Pulmonary artery endothelial cell (primary cell): ENCODE data around the gene EEF1E1. TPM values are rescaled to one million over a fixed set of nuclear protein-coding genes. Genes with fewer than 3 reads are reported as not detected.
"Not testable (repeated sequence)": the region's sequence is repeated elsewhere in the genome, so short reads cannot be mapped to it uniquely, and the experiment has no call there.

Experiments
- DNase-seq: peaks from one replicate; pipeline ENCODE4 v3.0.0-alpha.2; 2011; ENCODE audit warnings: low read depth, low spot score
- total RNA-seq: library from RNA; depleted of rRNA; stranded (reverse); fragments of >200 nt; gene quantifications from 2 replicates; pipeline ENCODE4 v1.2.3, GENCODE V29; 2014

EEF1E1 gene
- total RNA-seq, 1 donor from 2014 or later = 76.2 TPM

DNA sequence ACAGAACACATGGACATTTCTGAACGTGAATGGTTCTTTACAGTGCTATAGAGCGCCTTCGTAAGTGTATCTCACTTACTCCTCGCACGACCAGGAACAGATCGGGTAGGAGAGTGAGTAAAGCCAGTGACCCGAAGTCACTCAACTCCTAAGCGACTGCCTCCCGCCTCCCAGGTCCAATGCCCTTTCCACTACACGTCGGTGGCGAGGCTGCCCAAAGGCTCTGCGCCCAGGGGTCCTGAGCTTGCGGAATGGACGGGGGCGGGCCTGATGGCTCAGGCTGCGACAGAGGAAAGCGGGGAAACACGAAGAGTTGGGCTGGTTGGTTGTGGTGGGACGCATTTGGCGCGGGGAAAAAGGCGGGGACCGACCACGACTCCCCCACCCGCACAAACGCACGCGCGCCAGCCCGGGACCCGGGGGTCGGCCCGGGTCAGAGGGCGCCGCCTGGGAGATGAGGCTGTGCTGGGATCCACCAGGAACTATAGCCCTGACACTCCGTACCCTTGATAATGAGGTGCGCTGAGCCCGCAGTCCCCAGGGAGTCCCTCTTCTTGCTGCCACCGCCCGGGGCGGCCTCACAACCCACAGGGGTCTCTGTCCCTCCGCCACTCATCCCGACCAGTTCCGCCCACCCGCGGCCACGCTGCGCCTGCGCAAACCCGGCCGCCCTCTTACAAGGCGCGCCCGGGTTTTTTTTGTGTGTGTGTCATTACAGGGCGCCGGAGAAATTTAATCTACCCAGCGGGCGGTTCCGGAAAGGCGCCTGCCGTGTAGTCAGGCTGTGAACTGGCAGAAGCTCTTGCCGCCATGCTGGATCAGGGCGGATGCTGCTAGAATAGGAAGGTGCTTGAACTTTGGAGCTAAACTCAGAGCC lies 38.3 kb downstream of the EEF1E1 start, which contains the start of gene BLOC1S5:
BLOC1S5 (minus strand) TSS at position 629 of the 877 bp plus-strand sequence; CDS start at position 616, 13 bp downstream.
- DNase-seq = peak; percentile 90

DNA sequence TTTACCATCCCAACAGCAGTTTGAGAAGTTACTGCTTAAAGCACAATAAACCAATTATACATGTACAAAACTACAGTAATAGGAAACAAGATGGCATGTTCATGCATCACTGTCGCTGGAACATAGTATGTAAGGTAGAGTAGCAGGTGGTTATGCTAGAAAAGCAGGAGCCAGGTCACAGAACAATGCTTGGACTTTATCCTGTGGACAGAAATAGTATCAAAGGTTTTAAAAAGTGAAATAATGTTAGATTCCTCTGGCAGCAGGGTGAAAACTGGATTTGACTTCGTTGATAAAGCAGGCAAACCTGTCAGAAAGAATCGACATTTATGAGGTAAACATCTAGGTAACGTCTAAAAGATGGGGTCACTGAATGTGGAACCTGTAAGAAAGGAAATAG lies 40.6 kb downstream of the EEF1E1 start:
- DNase-seq = no peak

DNA sequence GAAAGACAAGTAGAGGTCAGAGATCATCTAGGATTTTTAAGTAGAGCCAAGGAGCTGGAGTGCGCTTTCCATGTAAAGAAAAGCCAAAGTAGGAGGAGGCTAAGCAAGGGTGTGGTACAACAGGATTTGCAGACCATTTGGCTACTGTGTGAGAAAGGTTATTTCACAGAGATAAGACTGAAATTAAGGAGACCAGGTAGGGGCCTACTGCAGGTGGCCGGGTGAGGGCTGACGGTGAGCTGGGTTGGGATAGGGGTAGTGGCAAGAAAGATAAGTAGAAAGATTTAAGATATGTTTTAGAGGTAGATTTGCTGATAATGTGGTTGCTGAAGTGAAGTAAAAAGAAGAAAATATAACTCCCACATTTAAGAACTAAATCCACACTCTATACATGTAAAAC lies 42.0 kb downstream of the EEF1E1 start:
- no peak for DNase-seq

DNA sequence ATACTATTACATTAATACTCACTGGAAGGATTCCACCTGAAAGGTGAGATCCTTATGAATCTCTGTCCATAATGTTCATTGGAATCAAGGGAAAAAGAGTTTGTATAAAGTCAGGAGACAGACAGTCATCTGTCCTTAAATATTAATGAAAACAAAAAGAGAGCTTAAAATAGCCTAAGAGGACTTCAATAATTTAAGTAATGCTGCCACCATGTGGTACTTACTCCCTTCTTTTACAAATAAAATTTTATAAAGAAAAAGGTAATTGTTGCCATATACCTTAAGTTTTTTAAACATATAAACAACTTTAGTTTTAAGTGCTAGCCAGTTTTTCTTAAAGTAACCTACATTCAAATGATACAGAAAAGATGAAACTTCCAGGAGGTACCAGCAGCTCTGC lies 43.2 kb downstream of the EEF1E1 start:
- no peak for DNase-seq

DNA sequence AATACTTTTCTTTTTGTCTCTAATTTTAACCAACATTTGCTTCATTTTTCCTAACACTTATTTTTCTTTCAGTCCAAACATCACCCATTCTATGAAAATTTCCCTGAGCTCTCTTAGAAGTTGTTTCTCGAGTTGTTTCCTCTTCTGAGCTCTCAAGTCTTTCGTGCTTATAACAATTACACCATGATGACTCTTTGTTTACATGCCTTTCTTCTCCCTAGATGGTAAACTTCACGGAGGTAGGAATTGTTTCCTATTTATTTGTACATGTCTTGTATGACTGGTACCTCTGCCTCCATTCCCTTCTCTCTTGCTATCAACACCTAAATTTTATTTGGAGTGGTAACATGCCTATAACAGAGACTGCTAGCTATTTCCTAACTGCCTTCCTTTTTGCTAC lies 44.6 kb downstream of the EEF1E1 start:
- DNase-seq = no peak

DNA sequence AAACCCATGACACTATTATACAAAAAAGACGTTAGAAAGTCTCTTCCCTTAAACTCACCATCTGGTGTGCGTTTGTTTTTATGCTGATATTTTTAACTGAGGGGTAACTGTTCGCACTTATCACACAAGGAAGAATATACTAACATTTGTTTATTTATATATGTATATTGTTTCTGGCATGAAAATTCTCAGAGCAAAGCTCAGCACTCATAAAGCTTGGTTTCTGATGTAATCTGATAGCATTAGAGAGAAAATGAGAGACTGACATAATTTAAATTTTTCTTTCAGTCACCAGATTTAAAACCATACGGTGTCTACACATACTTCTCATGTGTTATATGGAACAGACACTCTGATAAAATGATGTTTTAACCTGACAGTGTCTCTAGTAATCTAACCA lies 45.1 kb downstream of the EEF1E1 start:
- DNase-seq = no peak

DNA sequence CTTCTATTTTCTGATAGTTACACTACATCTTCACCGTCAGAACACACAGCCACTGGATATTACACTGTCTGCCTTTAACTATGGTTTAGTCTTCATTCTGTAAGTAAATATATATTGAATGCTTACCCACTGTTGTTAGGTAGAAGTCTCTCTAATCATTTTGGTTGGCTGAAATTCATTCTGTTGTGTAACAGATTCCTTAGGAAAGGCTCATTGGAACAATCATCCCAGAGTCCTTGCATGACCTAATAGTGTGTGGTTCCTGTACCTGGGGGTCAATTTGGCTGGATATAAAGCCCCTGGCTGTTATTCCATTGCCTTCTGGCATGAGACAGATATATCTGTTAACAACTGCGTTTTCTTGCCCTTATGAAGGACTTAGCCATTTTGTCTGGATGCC lies 48.1 kb downstream of the EEF1E1 start:
- no peak for DNase-seq

DNA sequence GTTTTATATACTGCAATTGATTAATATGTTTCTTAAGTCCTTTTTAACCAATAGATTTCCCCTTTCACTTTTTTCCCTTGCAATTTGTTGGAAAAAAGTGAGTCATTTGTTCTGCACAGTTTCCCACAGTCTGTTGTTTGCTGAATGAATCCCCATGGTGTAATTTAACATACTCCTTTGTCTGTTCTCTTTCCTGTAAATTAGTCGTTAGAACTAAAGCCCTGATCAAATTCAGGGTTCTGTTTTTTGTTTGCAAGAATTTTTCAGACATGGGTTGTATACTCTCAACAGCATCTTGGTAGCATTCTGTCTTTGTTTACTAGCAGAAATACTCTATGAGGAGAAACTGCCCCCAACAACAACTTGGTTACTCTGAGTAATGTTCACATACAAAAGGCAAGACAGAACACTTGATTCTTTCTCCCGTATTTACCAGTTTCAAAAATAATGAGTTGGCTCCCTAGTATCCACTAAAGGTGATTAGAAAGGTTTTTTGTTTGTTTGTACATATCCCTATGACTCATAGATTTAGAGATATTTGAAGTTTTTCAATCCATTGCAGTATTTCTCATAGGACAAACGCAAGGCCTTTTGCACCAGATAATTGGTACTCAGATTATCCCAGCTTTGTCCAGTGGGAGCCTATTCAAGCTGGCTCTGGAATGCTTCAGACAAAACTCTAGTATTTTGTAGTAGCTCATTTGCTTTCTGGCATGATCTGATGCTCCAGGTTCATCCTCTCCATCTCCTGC lies 54.6 kb downstream of the EEF1E1 start:
- DNase-seq = peak; percentile 43

DNA sequence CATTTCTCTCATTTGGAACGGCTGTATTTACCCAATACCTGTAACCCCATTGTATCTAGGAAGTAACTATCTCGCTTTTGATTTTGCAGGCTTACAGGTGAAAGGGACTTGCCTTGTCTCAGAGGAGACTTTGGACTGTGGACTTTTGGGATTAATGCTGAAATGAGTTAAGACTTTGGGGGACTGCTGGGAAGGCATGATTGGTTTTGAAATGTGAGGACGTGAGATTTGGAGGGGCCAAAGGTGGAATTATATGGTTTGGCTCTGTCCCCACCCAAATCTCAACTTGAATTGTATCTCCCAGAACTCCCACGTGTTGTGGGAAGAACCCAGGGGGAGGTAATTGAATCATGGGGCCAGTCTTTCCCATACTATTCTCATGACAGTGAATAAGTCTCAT lies 56.6 kb downstream of the EEF1E1 start:
- DNase-seq = not testable (repeated sequence)

DNA sequence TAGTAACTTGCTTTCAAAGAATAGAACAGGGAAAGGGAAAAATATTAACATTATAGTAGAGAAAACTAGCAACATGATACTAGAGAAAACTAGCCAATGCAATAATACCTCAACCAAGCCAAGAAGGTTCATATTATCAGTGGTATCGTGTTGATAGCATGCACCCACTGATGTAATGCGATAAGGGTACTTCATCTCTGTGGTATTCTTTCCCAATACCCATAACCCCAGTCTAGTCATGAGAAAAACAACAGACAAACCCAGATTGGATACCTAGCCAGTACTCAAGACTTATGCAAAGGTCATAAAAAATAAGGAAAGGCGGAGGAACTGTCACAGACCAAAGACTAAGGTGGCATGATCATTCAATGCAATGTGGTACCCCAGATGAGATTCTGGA lies 59.1 kb downstream of the EEF1E1 start:
- DNase-seq = no peak

DNA sequence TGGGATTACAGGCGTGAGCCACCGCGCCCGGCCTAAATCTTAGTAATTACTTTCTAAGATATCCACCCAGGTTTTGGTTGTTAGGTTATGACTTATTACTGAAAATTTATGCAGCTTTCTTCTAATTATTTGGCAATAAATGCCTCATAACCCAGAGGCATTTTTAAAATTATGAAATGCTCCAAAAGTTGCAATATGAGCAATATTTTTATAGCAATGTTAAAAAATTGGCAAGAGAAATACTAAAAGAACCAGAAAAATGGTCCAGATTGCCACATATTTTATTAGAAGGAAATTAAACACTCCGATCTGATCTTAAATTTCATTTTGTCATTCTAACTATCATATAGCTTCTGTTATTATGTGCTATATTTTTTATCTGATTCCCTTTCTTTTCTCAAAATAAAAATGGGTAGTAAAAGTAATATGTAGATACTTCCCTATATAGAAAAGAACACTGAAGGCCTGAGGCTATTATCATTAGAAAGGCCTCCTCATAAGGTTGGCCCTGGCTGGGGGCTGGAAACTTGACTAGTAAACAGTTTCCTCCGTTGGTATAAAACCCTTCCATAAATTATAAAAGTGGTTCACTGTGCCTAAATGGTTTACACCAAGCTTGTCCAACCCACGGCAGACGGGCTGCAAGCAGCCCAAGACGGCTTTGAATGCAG lies 60.3 kb downstream of the EEF1E1 start:
- DNase-seq = no peak

DNA sequence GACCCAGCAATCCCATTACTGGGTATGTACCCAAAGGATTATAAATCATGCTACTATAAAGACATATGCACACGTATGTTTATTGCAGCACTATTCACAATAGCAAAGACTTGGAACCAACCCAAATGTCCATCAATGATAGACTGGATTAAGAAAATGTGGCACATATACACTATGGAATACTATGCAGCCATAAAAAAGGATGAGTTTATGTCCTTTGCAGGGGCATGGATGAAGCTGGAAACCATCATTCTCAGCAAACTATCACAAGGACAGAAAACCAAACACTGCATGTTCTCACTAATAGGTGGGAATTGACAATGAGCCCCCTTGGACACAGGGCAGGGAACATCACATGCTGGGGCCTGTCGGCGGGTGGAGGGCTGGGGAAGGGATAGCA lies 68.2 kb downstream of the EEF1E1 start:
- not testable (repeated sequence) for DNase-seq

DNA sequence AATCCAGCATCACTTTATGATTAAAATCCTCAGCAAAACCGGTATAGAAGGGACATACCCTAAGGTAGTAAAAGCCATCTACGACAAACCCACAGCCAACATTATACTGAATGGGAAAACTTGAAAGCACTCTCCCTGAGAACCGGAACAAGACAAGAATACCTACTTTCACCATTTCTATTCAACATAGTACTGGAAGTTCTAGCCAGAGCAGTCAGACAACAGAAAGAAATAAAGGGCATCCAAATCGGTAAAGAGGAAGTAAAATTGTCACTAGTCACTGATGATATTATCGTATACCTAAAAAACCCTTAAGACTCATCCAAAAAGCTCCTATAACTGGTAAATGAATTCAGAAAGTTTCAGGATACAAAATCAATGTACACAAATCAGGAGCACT lies 71.4 kb downstream of the EEF1E1 start:
- no peak for DNase-seq

Other genes with a start within 250 kb of the EEF1E1 start
- gene TXNDC5, start 191.8 kb downstream of the EEF1E1 start, total RNA-seq = 1,753 and 2,272 TPM in 2 replicates
- 20.2 and 22.8 TPM in 2 replicates for gene BLOC1S5, start 38.2 kb downstream of the EEF1E1 start, total RNA-seq